GM19043 (cell line): ENCODE measurements around the gene LRGUK.

Source experiments
- ATAC-seq: cut with Tn5 transposase; IDR thresholded peaks from one replicate; pipeline ENCODE4 v1.9.1; 2021; ENCODE audit warnings: low read depth; ENCODE audit not compliant: unreplicated experiment

Gene LRGUK

GRCh38 chr7:134180376-134180775 lies 53.2 kb downstream of the LRGUK start:
- no peak for ATAC-seq

DNA sequence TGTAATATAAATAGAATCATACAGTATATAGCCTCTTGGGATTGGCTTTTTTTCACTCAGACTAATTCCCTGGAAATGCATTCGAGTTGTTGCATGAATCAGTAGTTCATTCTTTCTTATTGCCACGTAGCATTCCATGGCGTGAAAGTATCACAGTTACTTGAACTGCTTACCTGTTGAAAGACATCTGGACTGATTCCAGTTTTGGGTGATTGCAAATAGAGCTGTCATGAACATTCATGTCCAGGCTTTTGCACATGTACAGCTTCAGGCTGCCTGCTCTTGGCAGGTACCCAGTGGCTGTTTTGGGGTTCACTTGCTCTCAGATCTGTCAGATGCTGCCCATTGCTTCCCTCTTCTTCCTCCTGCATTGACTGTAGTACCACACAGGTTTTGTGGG lies 54.9 kb downstream of the LRGUK start:
- no peak for ATAC-seq

DNA sequence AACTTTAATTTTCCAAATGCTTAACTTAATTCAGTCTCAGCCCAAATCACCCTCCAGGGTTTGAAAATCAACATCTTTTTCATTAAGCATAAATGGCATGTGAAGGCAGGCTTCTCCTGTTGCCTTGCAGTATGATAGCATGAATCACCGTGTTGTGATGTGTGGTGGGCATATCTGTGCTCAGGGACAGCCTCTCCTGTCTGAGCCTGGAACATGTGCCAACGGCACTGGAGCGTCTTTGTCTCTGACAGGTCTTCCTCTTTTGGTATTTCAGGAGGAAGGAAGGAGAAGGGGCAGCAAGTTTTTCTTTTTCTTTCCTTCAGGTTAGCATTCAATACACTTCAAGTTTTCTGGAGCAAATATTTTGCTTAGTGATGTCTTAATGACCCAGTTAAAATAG lies 57.6 kb downstream of the LRGUK start:
- ATAC-seq, result no peak

DNA sequence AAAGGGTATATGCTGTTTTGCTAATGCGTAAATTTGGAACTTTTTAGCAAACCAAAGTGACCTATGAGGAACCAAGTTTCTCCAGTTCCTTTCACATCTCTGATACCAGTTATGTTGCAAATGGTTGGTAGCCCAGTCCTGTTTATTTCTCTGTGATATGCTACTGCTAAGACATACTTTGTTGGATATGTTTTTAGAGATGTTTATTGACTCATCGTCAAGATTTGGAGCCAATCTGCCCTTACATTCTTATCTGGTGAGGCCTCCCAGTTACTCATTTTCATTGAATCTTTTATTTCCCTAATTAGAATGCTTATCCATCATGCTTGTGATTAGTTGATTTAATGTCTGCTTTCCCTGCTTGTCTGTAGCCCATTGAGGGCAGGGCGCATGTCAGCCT lies 58.9 kb downstream of the LRGUK start:
- ATAC-seq, result no peak

DNA sequence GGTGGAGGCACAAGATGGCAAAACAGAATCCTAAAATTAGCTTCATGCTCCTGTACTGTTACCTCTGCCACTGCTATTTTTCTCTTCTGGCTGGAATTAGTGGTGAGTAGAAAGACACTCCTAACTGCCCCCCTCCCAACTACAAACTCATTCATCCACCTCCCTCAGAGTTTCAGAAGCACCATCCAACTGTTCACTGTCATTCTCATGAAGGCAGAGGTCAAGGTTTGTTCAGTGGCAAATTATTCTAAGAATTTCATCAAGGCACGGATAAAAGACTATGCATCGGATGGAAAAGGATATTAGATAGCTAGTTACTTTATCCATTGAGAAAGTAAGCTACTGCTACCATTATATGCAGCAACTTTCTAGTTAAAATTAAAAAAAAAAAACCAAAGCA lies 59.7 kb downstream of the LRGUK start:
- ATAC-seq, result no peak

DNA sequence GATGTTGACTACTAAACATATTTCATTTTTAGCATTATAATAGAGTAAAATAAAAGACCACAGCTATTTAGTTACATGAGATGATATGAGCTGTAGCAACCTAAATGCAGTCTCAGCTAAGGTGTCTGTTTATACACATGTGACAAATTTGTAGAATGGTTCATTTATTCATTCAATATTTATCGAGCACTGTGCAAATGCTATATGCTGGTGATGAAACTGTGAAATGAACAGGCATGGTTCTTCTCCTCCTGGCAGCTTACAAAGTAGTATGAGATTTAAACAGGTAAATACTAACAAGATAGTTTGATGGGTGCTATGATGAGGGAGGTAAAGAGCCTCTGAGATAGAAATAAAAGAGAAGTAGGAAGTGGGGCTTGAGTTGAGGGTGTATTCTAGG lies 60.8 kb downstream of the LRGUK start:
- ATAC-seq, result no peak

- no peak for ATAC-seq
These were observed 61.2 kb downstream of the LRGUK start for GRCh38 chr7:134188311-134188710.

- ATAC-seq, result no peak
These were observed 62.4 kb downstream of the LRGUK start for GRCh38 chr7:134189559-134189958.

GRCh38 chr7:134191876-134192275 lies 64.7 kb downstream of the LRGUK start:
- no peak for ATAC-seq

GRCh38 chr7:134193240-134193639 lies 66.1 kb downstream of the LRGUK start:
- no peak for ATAC-seq

DNA sequence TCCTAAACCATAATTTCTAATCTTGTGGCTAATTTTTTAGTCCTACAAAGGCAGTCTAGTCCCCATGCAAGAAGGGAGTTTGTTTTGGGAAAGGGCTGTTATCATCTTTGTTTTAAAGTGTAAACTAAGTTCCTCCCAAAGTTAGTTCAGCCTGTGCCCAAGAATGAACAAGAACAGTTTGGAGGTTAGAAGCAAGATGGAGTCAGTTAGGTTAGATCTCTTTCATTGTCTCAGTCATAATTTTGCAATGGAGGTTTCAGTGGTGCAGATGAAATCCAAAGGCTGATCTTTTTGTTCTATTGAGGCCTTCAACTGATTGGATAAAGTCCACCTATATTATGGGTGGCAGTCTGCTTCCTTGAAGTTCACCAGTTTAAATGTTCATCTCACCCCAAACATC lies 68.1 kb downstream of the LRGUK start:
- no peak for ATAC-seq

GRCh38 chr7:134196439-134196838 lies 69.3 kb downstream of the LRGUK start:
- ATAC-seq, result no peak

DNA sequence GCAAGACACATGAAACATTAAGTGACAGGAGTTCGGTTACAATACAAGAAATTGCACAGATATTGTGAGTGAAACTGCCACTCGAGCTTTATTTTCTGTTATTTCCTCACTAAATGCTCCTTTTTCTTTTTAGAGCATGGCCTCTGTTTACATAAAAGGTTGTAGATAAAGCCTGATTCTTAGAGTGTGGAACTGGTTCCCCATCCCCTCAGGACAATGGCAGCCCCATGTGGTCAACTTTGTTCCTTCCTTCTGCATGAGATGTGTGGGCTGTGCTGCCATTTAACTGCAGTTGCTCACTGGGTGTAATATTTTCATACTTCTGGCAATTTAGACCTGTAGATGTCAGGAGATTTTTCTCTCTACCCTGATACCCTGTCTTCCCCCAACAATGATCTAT lies 70.2 kb downstream of the LRGUK start:
- ATAC-seq, result no peak

DNA sequence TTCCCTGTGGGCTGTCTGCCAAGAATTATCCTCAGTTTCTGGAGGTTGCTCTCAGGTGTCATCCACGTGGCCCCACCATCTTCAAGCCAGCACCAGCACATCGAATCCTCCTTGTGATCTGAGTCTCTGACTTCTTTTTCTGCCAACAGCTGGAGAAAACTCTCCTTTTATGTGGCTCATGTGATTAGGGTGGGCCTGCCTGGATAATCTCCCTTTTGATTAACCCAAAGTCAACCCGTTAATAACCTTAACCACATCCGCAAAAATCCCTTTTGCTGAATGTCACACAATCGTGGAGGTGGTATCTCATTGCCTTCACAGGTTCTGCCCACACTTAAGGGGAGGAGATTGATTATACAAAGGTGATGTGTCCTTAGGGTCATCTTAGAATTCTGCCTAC lies 73.8 kb downstream of the LRGUK start:
- ATAC-seq, result no peak

GRCh38 chr7:134201569-134202261 lies 74.6 kb downstream of the LRGUK start:
- ATAC-seq, result no peak

- ATAC-seq, result no peak
These were observed 76.2 kb downstream of the LRGUK start for GRCh38 chr7:134203186-134203889.

DNA sequence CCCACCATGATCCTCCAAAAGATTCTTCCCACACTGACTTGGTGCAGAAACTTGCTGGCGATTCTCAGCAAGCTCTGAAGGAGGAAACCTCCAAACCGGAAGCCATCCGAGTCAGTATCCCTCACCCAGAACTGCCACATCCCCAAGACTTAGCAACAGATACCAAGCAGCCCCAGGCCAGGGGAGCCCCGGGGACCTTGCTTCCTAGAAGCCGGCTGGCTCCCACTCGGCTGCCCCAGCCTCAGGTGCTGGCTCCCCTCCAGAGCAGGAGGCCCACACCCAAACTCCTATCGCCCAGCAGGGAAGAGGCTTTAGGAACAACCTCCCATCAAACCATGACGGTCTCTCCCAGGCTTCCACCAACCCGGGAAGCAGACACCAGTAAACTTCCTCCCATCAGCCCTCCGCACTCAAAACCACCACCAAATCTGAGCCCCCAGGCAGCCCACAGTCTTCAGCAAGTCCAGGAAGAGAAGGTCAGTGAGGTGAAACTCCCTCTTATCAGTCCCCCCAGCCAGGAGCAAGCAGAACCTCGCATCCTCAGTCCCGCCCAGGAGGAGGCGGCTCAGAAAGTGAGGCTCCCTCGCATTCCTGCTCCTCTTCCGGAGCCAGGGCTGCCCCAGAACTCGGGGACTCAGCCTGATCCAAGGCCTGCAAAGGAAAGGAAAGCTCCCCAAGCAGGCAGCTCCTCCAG lies 82.3 kb downstream of the LRGUK start:
- ATAC-seq, result no peak

GRCh38 chr7:134210227-134210626 lies 83.1 kb downstream of the LRGUK start:
- ATAC-seq, result no peak

DNA sequence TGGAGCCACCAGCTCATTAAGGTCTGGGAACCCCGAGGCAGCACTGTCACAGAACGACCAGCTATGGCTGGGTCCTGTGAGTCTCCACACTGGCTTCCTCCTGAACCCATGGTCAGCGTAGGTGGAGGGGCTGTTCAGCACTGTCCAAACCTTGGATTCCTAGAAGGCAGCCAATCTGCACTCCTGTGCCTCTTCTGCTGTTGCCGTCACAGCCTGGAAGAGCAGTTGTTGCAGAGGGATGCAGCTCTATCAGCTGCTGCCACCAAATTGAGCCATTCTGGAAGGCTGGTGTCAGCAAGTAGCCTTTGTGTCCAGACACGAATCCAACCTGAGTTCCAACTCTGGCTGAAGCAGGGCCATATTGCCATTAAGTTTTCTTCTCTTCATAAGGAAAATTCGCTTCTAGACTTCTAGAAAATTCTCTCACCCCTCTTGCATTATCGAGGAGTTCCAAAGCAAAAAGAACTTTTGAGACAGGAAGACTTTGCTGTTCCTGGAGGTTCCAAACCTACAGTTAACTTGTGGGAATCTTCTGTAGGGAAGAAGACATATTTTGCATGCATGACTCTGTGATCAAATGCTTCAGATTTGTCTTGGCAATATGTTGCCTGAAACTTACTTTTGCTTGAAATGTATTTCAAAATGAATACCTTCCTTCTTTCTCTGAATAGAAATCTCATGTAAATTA lies 84.0 kb downstream of the LRGUK start:
- ATAC-seq, result no peak

DNA sequence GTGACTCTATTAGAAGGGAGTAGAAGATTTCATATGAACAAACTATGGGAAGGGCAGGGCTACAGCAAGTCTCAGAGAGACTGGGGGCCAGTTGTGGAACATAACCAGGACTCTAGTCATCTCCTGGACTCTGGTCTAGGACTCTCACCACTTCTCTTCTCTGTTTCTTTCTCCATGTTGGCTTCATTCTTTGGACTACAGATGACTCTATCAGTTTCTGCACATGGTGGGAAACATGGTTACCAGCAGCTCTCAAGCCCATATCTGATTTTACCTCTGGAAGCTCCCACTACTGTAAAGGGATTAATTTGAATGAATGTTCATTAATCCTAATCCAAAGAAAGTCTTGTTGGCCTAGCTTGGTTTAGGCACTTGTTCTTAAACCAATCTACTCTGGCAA lies 84.7 kb downstream of the LRGUK start:
- no peak for ATAC-seq
